Activated CD4-positive, alpha-beta T cell treated with anti-CD3 and anti-CD28 coated beads, Interleukin-2, amount 10 ng/mL, durations not matched to agents 7 days and 5 days (primary cell): ENCODE measurements around the gene ANLN. TPM values are rescaled to one million over a fixed set of nuclear protein-coding genes. Genes with fewer than 3 reads are reported as not detected.
"Not testable (repeated sequence)": the region's sequence is repeated elsewhere in the genome, so short reads cannot be mapped to it uniquely, and the experiment has no call there.

Source experiments
- CTCF ChIA-PET: fragments of 350-600 bp; sonication (Branson Sonifier 250); formaldehyde crosslinking; loops from one replicate; lab custom pipeline; 2021; ENCODE audit warnings: antibody characterized with exemption; lab: Charles Lee
- POLR2A ChIA-PET: fragments of 350-600 bp; sonication (Branson Sonifier 250); formaldehyde crosslinking; loops from one replicate; lab custom pipeline; 2021; ENCODE audit warnings: antibody characterized with exemption; lab: Charles Lee
- DNase-seq: peaks from one replicate; pipeline ENCODE4 v3.0.0-alpha.2; 2020
- H3K27ac Mint-ChIP-seq: one replicate; pipeline ENCODE4 v1.8.0; 2021; ENCODE audit warnings: mild to moderate bottlenecking, moderate library complexity, mixed read lengths
- H3K27me3 Mint-ChIP-seq: one replicate; pipeline ENCODE4 v1.8.0; 2021; ENCODE audit warnings: mixed read lengths
- H3K36me3 Mint-ChIP-seq: one replicate; pipeline ENCODE4 v1.8.0; 2021; ENCODE audit warnings: low read depth, mixed read lengths
- H3K4me1 Mint-ChIP-seq: one replicate; pipeline ENCODE4 v1.8.0; 2021; ENCODE audit warnings: mixed read lengths
- H3K4me3 Mint-ChIP-seq: one replicate; pipeline ENCODE4 v1.8.0; 2021; ENCODE audit warnings: mild to moderate bottlenecking, moderate library complexity, mixed read lengths
- H3K9me3 Mint-ChIP-seq: one replicate; pipeline ENCODE4 v1.8.0; 2021; ENCODE audit warnings: mixed read lengths
- total RNA-seq, 2 experiments: library from RNA; stranded (reverse); gene quantifications; one replicate each; pipeline ENCODE4 v1.2.3, GENCODE V29; 2021

The ANLN gene
- total RNA-seq, 2 experiments from 2014 or later: 87.9 to 100 TPM

- no peak overlapping the region for H3K27ac Mint-ChIP-seq
- H3K4me1 Mint-ChIP-seq: peaks cover 15% of the 10 kb centered on the region
- no peaks in the 10 kb centered on the region for H3K27me3 Mint-ChIP-seq
- ChIA-PET POLR2A (no interaction called here), CTCF (interaction anchor here (1.3 to 1.4 kb wide), 2 partner anchors 12 to 707 kb away, joined by 4 to 6 read pairs; no protein-coding TSS in a partner anchor)
- no peak for DNase-seq
- peaks cover 12% of the 10 kb centered on the region for H3K9me3 Mint-ChIP-seq
- no peak overlapping the region for H3K4me3 Mint-ChIP-seq
- peaks cover 4% of the 10 kb centered on the region for H3K36me3 Mint-ChIP-seq
Observed at GRCh38 chr7:36475381-36475780, 85.7 kb downstream of the ANLN start.

GRCh38 chr7:36478745-36479144 is 89.1 kb downstream of the ANLN start:
- Mint-ChIP-seq H3K4me1 (peaks cover 13% of the 10 kb centered on the region), H3K9me3 (peaks cover 19% of the 10 kb centered on the region), H3K27ac (no peak overlapping the region), H3K27me3 (no peaks in the 10 kb centered on the region), H3K4me3 (no peak overlapping the region), H3K36me3 (peaks cover 4% of the 10 kb centered on the region)
- ChIA-PET CTCF (interaction anchor here (0.6 to 0.7 kb wide), 3 partner anchors 162 to 866 kb away, joined by 3 to 5 read pairs (median 3); no protein-coding TSS in a partner anchor), POLR2A (no interaction called here)
- DNase-seq: no peak

DNA sequence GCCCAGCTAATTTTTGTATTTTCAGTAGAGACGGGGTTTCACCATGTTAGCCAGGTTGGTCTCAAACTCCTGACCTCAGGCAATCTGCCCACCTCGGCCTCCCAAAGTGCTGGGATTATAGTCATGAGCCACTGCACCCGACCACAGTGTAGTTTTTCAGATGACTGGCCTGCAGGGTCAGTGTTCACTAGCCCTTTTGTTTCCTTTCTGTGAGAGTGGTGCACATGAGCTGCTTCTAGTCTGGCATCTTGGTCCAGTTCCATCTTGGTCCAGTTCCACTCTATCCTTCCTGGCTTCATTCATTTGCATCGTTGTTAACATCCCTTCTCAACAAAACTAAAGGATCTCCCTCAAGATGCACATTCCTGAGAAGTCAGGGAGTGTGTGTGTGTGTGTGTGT is 94.2 kb downstream of the ANLN start:
- H3K9me3 Mint-ChIP-seq: peaks cover 18% of the 10 kb centered on the region
- H3K27ac Mint-ChIP-seq, H3K4me3 Mint-ChIP-seq, DNase-seq, H3K36me3 Mint-ChIP-seq, H3K4me1 Mint-ChIP-seq, POLR2A ChIA-PET, H3K27me3 Mint-ChIP-seq: not testable (repeated sequence)
- CTCF ChIA-PET: interaction anchor here (0.6 to 1.3 kb wide), 2 partner anchors 128 to 187 kb away, joined by 3 read pairs; no protein-coding TSS in a partner anchor

GRCh38 chr7:36484265-36484664 is 94.6 kb downstream of the ANLN start:
- POLR2A ChIA-PET: no interaction called here
- Mint-ChIP-seq H3K9me3 (peaks cover 14% of the 10 kb centered on the region), H3K27me3 (no peaks in the 10 kb centered on the region), H3K4me1 (peaks cover 3% of the 10 kb centered on the region), H3K4me3 (no peak overlapping the region), H3K27ac (no peak overlapping the region), H3K36me3 (no peaks in the 10 kb centered on the region)
- no peak for DNase-seq
- CTCF ChIA-PET: interaction anchor here (0.6 kb wide), 1 partner anchor 129 kb away, joined by 3 read pairs; no protein-coding TSS in a partner anchor

GRCh38 chr7:36486336-36486735 is 96.7 kb downstream of the ANLN start:
- H3K27ac Mint-ChIP-seq: no peak overlapping the region
- POLR2A ChIA-PET: interaction anchor here (0.7 kb wide), 1 partner anchor 155 kb away, joined by 4 read pairs; no protein-coding TSS in a partner anchor
- no peaks in the 10 kb centered on the region for H3K27me3 Mint-ChIP-seq
- no peak for DNase-seq
- no peaks in the 10 kb centered on the region for H3K36me3 Mint-ChIP-seq
- H3K9me3 Mint-ChIP-seq: peaks cover 2% of the 10 kb centered on the region
- H3K4me1 Mint-ChIP-seq: peaks cover 1% of the 10 kb centered on the region
- CTCF ChIA-PET: interaction anchor here (1.2 to 1.5 kb wide), 2 partner anchors 17 to 696 kb away, joined by 3 read pairs; no protein-coding TSS in a partner anchor
- no peak overlapping the region for H3K4me3 Mint-ChIP-seq

- no peaks in the 10 kb centered on the region for H3K36me3 Mint-ChIP-seq
- H3K27ac Mint-ChIP-seq: no peak overlapping the region
- no peak overlapping the region for H3K4me3 Mint-ChIP-seq
- H3K27me3 Mint-ChIP-seq: peaks cover 3% of the 10 kb centered on the region
- no peaks in the 10 kb centered on the region for H3K9me3 Mint-ChIP-seq
- ChIA-PET CTCF (interaction anchor here (0.7 to 1.8 kb wide), 15 partner anchors 11 to 712 kb away, joined by 3 to 18 read pairs (median 3); no protein-coding TSS in a partner anchor), POLR2A (interaction anchor here (0.6 to 0.9 kb wide), 2 partner anchors 38 to 513 kb away, joined by 3 to 4 read pairs; no protein-coding TSS in a partner anchor)
- DNase-seq: peak; percentile 64
- H3K4me1 Mint-ChIP-seq: peaks cover 1% of the 10 kb centered on the region
Observed at GRCh38 chr7:36487756-36488336, 98.2 kb downstream of the ANLN start.

- CTCF ChIA-PET: interaction anchor here (1.4 kb wide), 1 partner anchor 182 kb away, joined by 5 read pairs; no protein-coding TSS in a partner anchor
- H3K27me3 Mint-ChIP-seq, DNase-seq, H3K9me3 Mint-ChIP-seq, H3K4me1 Mint-ChIP-seq, POLR2A ChIA-PET, H3K27ac Mint-ChIP-seq, H3K36me3 Mint-ChIP-seq, H3K4me3 Mint-ChIP-seq: not testable (repeated sequence)
Observed at GRCh38 chr7:36488672-36489071, 99.0 kb downstream of the ANLN start.

- Mint-ChIP-seq H3K36me3 (no peaks in the 10 kb centered on the region), H3K4me1 (peaks cover 1% of the 10 kb centered on the region), H3K4me3 (no peak overlapping the region), H3K9me3 (no peaks in the 10 kb centered on the region), H3K27ac (no peak overlapping the region), H3K27me3 (peaks cover 7% of the 10 kb centered on the region)
- no peak for DNase-seq
- ChIA-PET CTCF (interaction anchor here (1.0 to 1.4 kb wide), 3 partner anchors 83 to 784 kb away, joined by 3 read pairs; no protein-coding TSS in a partner anchor), POLR2A (no interaction called here)
Observed at GRCh38 chr7:36490419-36490830, 100.8 kb downstream of the ANLN start.

- H3K27me3 Mint-ChIP-seq: peaks cover 7% of the 10 kb centered on the region
- DNase-seq: no peak
- ChIA-PET CTCF (interaction anchor here (1.0 to 1.1 kb wide), 2 partner anchors 180 to 783 kb away, joined by 3 read pairs; no protein-coding TSS in a partner anchor), POLR2A (no interaction called here)
- H3K4me3 Mint-ChIP-seq: no peak overlapping the region
- H3K36me3 Mint-ChIP-seq: no peaks in the 10 kb centered on the region
- H3K4me1 Mint-ChIP-seq: peaks cover 1% of the 10 kb centered on the region
- no peaks in the 10 kb centered on the region for H3K9me3 Mint-ChIP-seq
- H3K27ac Mint-ChIP-seq: no peak overlapping the region
Observed at GRCh38 chr7:36491317-36491716, 101.7 kb downstream of the ANLN start.

GRCh38 chr7:36496576-36496975 is 106.9 kb downstream of the ANLN start:
- no peak overlapping the region for H3K27ac Mint-ChIP-seq
- H3K36me3 Mint-ChIP-seq: no peaks in the 10 kb centered on the region
- DNase-seq: no peak
- no peak overlapping the region for H3K4me3 Mint-ChIP-seq
- H3K4me1 Mint-ChIP-seq: no peaks in the 10 kb centered on the region
- POLR2A ChIA-PET: no interaction called here
- H3K9me3 Mint-ChIP-seq: no peaks in the 10 kb centered on the region
- CTCF ChIA-PET: interaction anchor here (0.8 to 1.7 kb wide), 2 partner anchors 11 to 685 kb away, joined by 4 to 5 read pairs; no protein-coding TSS in a partner anchor
- peaks cover 13% of the 10 kb centered on the region for H3K27me3 Mint-ChIP-seq

DNA sequence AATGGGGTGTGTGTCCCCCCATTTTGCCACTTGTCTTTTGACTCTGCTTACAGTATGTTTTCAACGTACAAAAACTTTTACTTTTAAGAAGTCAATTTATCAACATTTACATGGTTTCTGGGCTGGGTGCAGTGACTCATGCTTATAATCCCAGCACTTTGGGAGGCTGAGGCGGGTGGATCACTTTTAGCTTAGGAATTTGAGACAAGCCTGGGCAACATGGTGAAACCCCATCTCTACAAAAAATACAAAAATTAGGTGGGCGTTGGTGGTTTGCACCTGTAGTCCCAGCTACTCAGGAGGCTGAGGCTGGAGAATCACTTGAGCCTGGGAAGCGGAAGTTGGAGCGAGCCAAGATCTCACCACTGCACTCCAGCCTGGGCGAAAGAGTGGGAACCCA is 107.5 kb downstream of the ANLN start:
- H3K36me3 Mint-ChIP-seq, DNase-seq, H3K4me3 Mint-ChIP-seq, H3K27ac Mint-ChIP-seq, H3K27me3 Mint-ChIP-seq, POLR2A ChIA-PET, H3K4me1 Mint-ChIP-seq, H3K9me3 Mint-ChIP-seq: not testable (repeated sequence)
- CTCF ChIA-PET: interaction anchor here (0.8 to 1.7 kb wide), 2 partner anchors 10 to 685 kb away, joined by 4 to 5 read pairs; no protein-coding TSS in a partner anchor

GRCh38 chr7:36497775-36498174 is 108.1 kb downstream of the ANLN start:
- H3K9me3 Mint-ChIP-seq: no peaks in the 10 kb centered on the region
- ChIA-PET POLR2A (no interaction called here), CTCF (interaction anchor here (0.6 to 1.7 kb wide), 2 partner anchors 67 to 684 kb away, joined by 4 to 5 read pairs; no protein-coding TSS in a partner anchor)
- H3K36me3 Mint-ChIP-seq: no peaks in the 10 kb centered on the region
- peaks cover 14% of the 10 kb centered on the region for H3K27me3 Mint-ChIP-seq
- H3K27ac Mint-ChIP-seq: no peak overlapping the region
- no peak overlapping the region for H3K4me3 Mint-ChIP-seq
- no peak for DNase-seq
- no peaks in the 10 kb centered on the region for H3K4me1 Mint-ChIP-seq
